Natural killer cell treated with Interleukin-12 subunit alpha and Interleukin-12 subunit beta and Interleukin-15 and Interleukin-18, amount 100 ng/mL, for 72 hours (primary cell): Measurements from ENCODE around the gene SLC37A3. TPM values are rescaled to one million over a fixed set of nuclear protein-coding genes. Genes with fewer than 3 reads are reported as not detected.
"Not testable (repeated sequence)": the region's sequence is repeated elsewhere in the genome, so short reads cannot be mapped to it uniquely, and the experiment has no call there.

Source experiments
- ATAC-seq, 2 donors: fragments of 150-1000 bp; cut with Tn5 transposase in 1 of 2; sonication (Bioruptor Pico), chemical (Tn5 transposase) in 1 of 2; 2 replicates each; pipeline ENCODE4 v1.10.0; 2021
- DNase-seq: peaks from one replicate; pipeline ENCODE4 v3.0.0; 2022; ENCODE audit warnings: low spot score
- H3K27ac Mint-ChIP-seq, 2 donors: 1 replicate in 1 of 2; 2 replicates in 1 of 2; pipeline ENCODE4 v1.8.0; 2022; ENCODE audit warnings: mixed read lengths in 2 of 2, mild to moderate bottlenecking in 1 of 2, moderate library complexity in 1 of 2
- H3K27me3 Mint-ChIP-seq, 2 donors: 1 replicate in 1 of 2; 2 replicates in 1 of 2; pipeline ENCODE4 v1.8.0; 2022; ENCODE audit warnings: mixed read lengths in 2 of 2
- H3K36me3 Mint-ChIP-seq: one replicate; pipeline ENCODE4 v1.8.0; 2022; ENCODE audit warnings: mixed read lengths
- H3K4me1 Mint-ChIP-seq, 2 donors: 1 replicate in 1 of 2; 2 replicates in 1 of 2; pipeline ENCODE4 v1.8.0; 2022; ENCODE audit warnings: low read depth in 2 of 2, mixed read lengths in 2 of 2, mild to moderate bottlenecking in 1 of 2
- H3K4me3 Mint-ChIP-seq: one replicate; pipeline ENCODE4 v1.8.0; 2022; ENCODE audit warnings: mixed read lengths
- H3K9me3 Mint-ChIP-seq: 2 replicates; pipeline ENCODE4 v1.8.0; 2022; ENCODE audit warnings: mixed read lengths
- total RNA-seq, 2 donors: library from RNA; stranded (reverse); gene quantifications; one replicate each; pipeline ENCODE4 v1.2.3, GENCODE V29; 2022

SLC37A3 gene
- 10 to 100 TPM; 26.3 to 51.5 TPM for total RNA-seq

DNA sequence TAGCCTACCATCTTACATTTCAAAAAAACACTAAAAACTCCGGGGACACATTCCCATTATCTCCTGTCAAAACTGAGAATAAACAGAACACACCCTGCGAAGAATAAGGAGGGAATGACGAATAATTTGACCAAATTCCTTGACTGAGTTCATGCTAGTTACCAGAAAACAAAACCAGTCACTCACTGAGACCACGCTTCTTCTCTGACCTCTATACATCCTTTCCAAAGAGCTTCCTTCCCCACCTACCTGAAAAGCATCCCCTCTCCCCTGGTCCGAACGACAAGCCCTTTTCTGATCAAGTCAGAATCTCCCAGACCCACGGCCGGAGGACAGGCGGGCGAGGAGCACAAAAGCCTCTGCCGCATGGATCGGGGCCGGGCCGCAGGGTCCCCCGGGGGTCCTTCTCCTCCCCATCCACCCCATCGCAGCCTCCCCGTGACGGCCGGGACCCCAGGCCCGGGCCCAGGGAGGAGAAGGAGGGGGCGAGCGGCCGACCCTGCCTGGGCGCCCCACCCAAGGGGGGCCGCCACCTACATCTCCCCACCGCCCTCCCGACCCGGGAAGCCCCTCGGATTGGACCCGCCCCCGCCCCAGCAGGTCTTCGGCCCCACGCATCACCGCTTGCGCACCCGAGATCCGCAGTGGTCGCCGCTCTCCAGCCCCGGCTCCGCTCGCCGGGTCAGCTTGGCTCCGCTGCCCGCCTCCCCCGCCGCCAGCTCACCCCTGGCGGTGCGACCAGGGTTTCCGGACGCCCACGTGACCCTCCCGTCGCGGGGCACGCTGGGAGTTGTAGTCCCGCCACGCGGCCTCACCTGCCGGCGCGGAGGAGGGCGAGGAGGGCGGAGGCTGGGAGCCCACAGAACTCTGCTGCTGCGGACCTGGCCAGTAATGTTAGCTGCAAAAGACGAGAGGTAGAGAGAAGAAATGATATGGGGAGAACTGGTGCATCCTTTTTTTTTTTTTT is at the start of gene SLC37A3:
Gene SLC37A3 (minus strand): TSS at position 747 of the 967 bp plus-strand sequence. CDS start 16,004 bp downstream, outside the sequence.
- Mint-ChIP-seq H3K27ac (peak within 1 kb of the TSS; percentile 68 to 79), H3K9me3 (no peaks in the 10 kb centered on the region), H3K4me1 (peaks cover 17 to 20% of the 10 kb centered on the region in 2 donors), H3K36me3 (no peaks in the 10 kb centered on the region), H3K4me3 (peak within 1 kb of the TSS; percentile 100), H3K27me3 (no peaks in the 10 kb centered on the region)
- DNase-seq (peak; percentile 90), ATAC-seq (peak; percentile 97 to 98)

GRCh38 chr7:140447841-140448240 is 49.5 kb upstream of the SLC37A3 start:
- DNase-seq (no peak), ATAC-seq (no peak)
- no peaks in the 10 kb centered on the region for H3K27me3 Mint-ChIP-seq
- H3K27ac Mint-ChIP-seq, result no peak overlapping the region
- H3K4me3 Mint-ChIP-seq, result no peak overlapping the region
- peaks cover 9 to 18% of the 10 kb centered on the region in 2 donors for H3K4me1 Mint-ChIP-seq
- peaks cover 4% of the 10 kb centered on the region for H3K36me3 Mint-ChIP-seq
- no peaks in the 10 kb centered on the region for H3K9me3 Mint-ChIP-seq

- ATAC-seq, result no peak
- H3K9me3 Mint-ChIP-seq, result no peaks in the 10 kb centered on the region
- peaks cover 4% of the 10 kb centered on the region in 2 donors for H3K4me1 Mint-ChIP-seq
- no peaks in the 10 kb centered on the region for H3K36me3 Mint-ChIP-seq
- H3K27me3 Mint-ChIP-seq, result no peaks in the 10 kb centered on the region
- H3K4me3 Mint-ChIP-seq, result no peak overlapping the region
- no peak overlapping the region for H3K27ac Mint-ChIP-seq
- no peak for DNase-seq
Observed at GRCh38 chr7:140446467-140446866, 48.1 kb upstream of the SLC37A3 start.

DNA sequence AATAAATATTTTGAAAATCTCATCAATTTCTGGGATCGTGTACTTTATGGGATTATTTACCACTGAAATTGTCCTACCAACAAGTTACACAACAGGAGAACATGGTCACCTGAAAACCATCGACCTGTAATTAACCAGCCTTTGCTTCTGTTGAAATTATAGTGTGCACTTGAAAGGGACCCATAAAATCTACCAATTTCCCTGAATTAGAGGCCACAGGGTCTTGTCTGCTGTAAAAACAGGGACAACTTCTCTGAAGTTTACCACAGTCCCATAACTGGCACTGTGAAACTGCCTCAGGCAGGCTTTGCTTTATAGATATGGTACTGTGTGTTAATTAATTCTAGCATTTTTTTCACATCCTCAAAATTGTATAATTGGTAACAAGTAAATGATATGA is 43.2 kb upstream of the SLC37A3 start:
- Mint-ChIP-seq H3K36me3 (no peaks in the 10 kb centered on the region), H3K4me3 (no peak overlapping the region), H3K4me1 (no peaks in the 10 kb centered on the region), H3K27ac (no peak overlapping the region), H3K27me3 (peaks cover 0 to 2% of the 10 kb centered on the region in 2 donors), H3K9me3 (no peaks in the 10 kb centered on the region)
- DNase-seq, result no peak
- no peak for ATAC-seq

DNA sequence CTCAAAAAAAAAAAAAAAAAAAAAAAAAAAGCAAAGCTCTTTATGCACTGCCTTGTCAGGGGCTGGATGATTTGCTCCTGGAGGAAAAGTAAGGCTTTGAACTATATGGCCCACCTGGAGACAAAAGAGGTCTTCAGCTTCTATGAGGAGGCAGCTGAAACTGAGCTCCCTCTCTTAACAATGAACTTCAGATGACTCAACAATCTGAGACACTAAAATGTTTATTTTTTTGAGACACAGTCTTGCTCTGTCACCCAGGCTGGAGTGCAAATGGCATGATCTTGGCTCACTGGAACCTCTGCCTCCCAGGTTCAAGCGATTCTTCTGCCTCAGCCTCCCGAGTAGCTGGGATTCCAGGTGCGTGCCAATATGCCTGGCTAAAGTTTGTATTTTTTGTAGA is 42.3 kb upstream of the SLC37A3 start:
- Mint-ChIP-seq H3K27me3 (peaks cover 0 to 5% of the 10 kb centered on the region in 2 donors), H3K4me1 (no peaks in the 10 kb centered on the region), H3K36me3 (no peaks in the 10 kb centered on the region), H3K4me3 (no peak overlapping the region), H3K9me3 (no peaks in the 10 kb centered on the region), H3K27ac (no peak overlapping the region)
- no peak for ATAC-seq
- DNase-seq, result no peak

DNA sequence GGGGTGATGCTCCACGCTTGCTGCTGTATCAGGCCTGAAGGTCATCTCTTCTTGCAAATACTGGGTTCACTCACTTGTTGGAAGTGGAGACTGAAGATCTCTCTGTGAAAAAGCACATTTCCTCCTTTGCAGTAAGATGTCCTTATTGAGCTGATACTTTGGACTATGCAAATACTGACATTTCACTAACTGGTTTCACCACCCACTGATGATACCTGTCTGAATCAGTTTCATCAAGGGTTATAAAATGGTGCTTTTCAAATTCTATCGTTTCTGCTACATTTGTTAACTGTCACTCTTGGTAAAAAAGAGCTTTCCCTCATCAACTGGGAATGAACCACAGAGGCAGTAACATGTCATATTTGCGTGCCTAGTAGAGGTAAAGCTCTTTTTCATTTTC is 41.0 kb upstream of the SLC37A3 start:
- no peaks in the 10 kb centered on the region for H3K9me3 Mint-ChIP-seq
- H3K27ac Mint-ChIP-seq, result no peak overlapping the region
- H3K36me3 Mint-ChIP-seq, result no peaks in the 10 kb centered on the region
- peaks cover 0 to 5% of the 10 kb centered on the region in 2 donors for H3K27me3 Mint-ChIP-seq
- no peak overlapping the region for H3K4me3 Mint-ChIP-seq
- no peak for ATAC-seq
- H3K4me1 Mint-ChIP-seq, result no peaks in the 10 kb centered on the region
- DNase-seq, result no peak

DNA sequence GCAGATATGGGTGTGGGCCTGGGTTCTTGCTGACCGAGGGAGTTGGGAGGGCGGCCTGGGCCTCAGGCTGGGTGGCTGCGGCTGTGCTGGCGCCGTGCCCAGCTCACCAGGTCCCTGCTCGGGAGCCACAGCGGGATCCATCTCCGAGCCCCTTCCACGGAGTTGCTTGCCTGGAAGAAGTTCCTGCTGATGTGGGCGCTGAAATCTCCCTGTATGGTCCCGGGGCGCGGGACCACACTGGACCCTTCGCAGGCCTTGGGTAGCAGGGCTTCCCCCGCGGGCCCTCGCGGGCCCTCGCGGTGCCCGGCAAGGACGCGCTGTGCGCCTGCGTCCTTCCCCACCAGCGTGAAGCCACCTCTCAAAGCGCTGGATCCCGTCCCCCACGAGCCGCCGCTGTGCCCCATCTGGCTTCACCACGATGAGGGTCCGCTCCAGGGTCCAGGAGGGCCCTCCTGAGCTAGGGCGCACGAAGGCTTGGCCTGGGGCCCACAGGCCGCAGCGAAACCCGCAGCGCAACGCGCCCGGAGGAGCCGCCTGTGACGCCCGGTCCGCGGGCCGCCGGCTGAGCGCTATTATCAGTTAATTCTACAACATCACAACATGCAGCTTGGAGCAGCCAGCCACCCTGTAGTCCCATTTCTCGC is 37.0 kb upstream of the SLC37A3 start:
- H3K27me3 Mint-ChIP-seq, result peaks cover 0 to 5% of the 10 kb centered on the region in 2 donors
- H3K36me3 Mint-ChIP-seq, result no peaks in the 10 kb centered on the region
- H3K27ac Mint-ChIP-seq, result no peak overlapping the region
- H3K4me1 Mint-ChIP-seq, result no peaks in the 10 kb centered on the region
- ATAC-seq (no peak), DNase-seq (no peak)
- no peaks in the 10 kb centered on the region for H3K9me3 Mint-ChIP-seq
- no peak overlapping the region for H3K4me3 Mint-ChIP-seq

GRCh38 chr7:140433396-140433795 is 35.1 kb upstream of the SLC37A3 start:
- Mint-ChIP-seq H3K9me3 (no peaks in the 10 kb centered on the region), H3K27ac (no peak overlapping the region), H3K36me3 (no peaks in the 10 kb centered on the region), H3K4me3 (no peak overlapping the region), H3K4me1 (no peaks in the 10 kb centered on the region), H3K27me3 (peaks cover 0 to 5% of the 10 kb centered on the region in 2 donors)
- DNase-seq (no peak), ATAC-seq (no peak)

- H3K27me3 Mint-ChIP-seq, result no peaks in the 10 kb centered on the region
- H3K27ac Mint-ChIP-seq, result no peak overlapping the region
- no peaks in the 10 kb centered on the region for H3K9me3 Mint-ChIP-seq
- DNase-seq, result no peak
- no peaks in the 10 kb centered on the region for H3K4me1 Mint-ChIP-seq
- H3K4me3 Mint-ChIP-seq, result no peak overlapping the region
- ATAC-seq, result no peak
- H3K36me3 Mint-ChIP-seq, result no peaks in the 10 kb centered on the region
Observed at GRCh38 chr7:140426130-140426529, 27.8 kb upstream of the SLC37A3 start.

GRCh38 chr7:140425718-140426117 is 27.4 kb upstream of the SLC37A3 start:
- H3K27me3 Mint-ChIP-seq, result no peaks in the 10 kb centered on the region
- ATAC-seq (no peak), DNase-seq (no peak)
- no peaks in the 10 kb centered on the region for H3K9me3 Mint-ChIP-seq
- H3K27ac Mint-ChIP-seq, result no peak overlapping the region
- H3K4me1 Mint-ChIP-seq, result no peaks in the 10 kb centered on the region
- no peaks in the 10 kb centered on the region for H3K36me3 Mint-ChIP-seq
- H3K4me3 Mint-ChIP-seq, result no peak overlapping the region

DNA sequence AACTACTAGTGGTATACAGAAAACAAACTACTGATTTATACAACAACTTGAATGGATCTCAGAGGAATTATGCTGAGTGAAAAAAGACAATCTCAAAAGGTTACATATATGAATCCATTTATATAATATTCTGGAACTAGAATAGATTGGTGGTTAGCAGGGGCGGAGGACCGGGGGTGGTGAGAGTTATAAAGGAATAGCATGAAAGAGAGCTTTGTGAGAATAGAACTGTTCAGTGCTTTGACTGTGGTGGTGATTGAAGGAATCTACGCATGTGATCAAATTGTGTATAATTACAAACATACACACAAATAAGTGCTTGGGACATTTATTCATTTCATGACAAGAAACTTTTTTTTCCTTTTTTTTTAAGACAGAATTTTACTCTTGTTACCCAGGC is 25.2 kb upstream of the SLC37A3 start:
- Mint-ChIP-seq H3K4me3 (no peak overlapping the region), H3K27ac (no peak overlapping the region), H3K9me3 (no peaks in the 10 kb centered on the region), H3K36me3 (no peaks in the 10 kb centered on the region), H3K4me1 (peaks cover 0 to 7% of the 10 kb centered on the region in 2 donors), H3K27me3 (no peaks in the 10 kb centered on the region)
- ATAC-seq (no peak), DNase-seq (no peak)

DNA sequence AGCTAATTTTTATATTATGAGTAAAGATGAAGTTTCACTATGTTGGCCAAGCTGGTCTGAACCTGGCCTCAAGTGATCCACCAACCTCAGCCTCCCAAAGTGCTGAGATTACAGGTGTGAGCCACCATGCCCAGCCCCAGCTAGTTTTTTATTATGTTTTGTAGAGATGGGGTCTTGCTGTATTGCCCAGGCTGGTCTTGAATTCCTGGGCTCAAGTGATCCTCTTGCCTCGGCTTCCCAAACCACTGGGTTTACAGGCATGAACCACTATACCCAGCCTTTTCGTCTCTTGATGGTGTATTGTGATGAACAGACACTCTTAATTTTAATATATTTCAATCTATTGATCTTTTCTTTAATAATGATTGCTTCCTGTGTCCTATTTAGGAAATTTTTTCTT is 23.2 kb upstream of the SLC37A3 start:
- Mint-ChIP-seq H3K4me1 (peaks cover 0 to 7% of the 10 kb centered on the region in 2 donors), H3K9me3 (no peaks in the 10 kb centered on the region), H3K4me3 (no peak overlapping the region), H3K27ac (no peak overlapping the region), H3K27me3 (no peaks in the 10 kb centered on the region), H3K36me3 (no peaks in the 10 kb centered on the region)
- ATAC-seq, result no peak
- no peak for DNase-seq

DNA sequence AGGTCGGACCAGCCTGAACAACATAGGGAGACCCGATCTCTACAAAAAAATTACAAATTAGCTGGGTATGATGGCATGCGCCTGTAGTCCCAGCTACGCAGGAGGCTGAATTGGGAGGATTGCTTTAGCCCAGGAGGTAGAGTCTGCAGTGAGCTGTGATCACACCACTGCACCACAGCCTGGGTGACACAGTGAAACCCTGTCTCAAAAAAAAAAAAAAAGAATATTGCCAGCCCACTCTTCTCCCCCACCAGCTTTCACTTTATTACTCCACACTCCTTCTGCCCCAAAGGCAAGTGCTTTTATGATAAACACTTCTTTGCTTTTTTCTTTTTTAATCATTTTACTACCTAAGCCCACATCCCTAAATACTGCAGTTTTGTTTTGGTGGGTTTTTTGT is 20.3 kb upstream of the SLC37A3 start:
- Mint-ChIP-seq H3K9me3 (no peaks in the 10 kb centered on the region), H3K4me1 (peaks cover 0 to 7% of the 10 kb centered on the region in 2 donors), H3K27me3 (no peaks in the 10 kb centered on the region), H3K27ac (no peak overlapping the region), H3K4me3 (no peak overlapping the region), H3K36me3 (no peaks in the 10 kb centered on the region)
- no peak for ATAC-seq
- DNase-seq, result no peak

DNA sequence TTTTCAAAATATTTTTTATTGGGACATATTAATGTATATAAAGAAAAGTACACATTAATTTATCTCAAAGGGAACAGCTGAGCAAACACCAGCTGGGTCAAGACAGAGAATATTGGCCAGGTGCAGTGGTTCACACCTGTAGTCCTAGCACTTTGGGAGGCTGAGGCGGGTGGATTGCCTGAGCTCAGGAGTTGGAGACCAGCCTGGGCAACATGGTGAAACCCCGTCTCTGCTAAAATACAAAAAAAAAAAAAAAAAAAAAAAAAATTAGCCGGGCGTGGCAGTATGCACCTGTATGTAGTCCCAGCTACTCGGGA is 19.8 kb upstream of the SLC37A3 start:
- not testable (repeated sequence) for H3K4me1 Mint-ChIP-seq, H3K4me3 Mint-ChIP-seq, H3K9me3 Mint-ChIP-seq, H3K27ac Mint-ChIP-seq, H3K36me3 Mint-ChIP-seq, DNase-seq, H3K27me3 Mint-ChIP-seq, ATAC-seq
